ENCODE measurements around the gene CHRND.

GRCh38 chr2:232574674-232575403 is 48.9 kb downstream of the CHRND start:
- TF ChIP-seq CTCF (conservative IDR thresholded peaks at IDR 0.05) = no peak
- no peak for TF ChIP-seq EZH2 (IDR thresholded peaks at IDR 0.05; ENCODE audit: low read depth)

Data from PC-9 (cell line).